IMR-90 (cell line): ENCODE data around the gene IL11. TPM values are rescaled to one million over a fixed set of nuclear protein-coding genes. Genes with fewer than 3 reads are reported as not detected.

Experiments
- ATAC-seq: fragments of 200-7000 bp; cut with Tn5 transposase; 2 replicates; pipeline ENCODE4 v1.9.1; 2020; ENCODE audit warnings: low read depth, mild to moderate bottlenecking, moderate library complexity
- BruUV-seq: library from RNA; stranded (reverse); fragments of 400-500 nt; replicated peaks from 2 replicates; lab custom pipeline; 2021; lab: Mats Ljungman, UMichigan
- CTCF ChIA-PET: fragments of 300-600 bp; formaldehyde crosslinking; extraction: SDS; loops from one replicate; lab custom pipeline; 2021; ENCODE audit warnings: antibody characterized with exemption; lab: Yijun Ruan, JAX
- POLR2A ChIA-PET: fragments of 300-600 bp; sonication (Branson Sonifier 250); formaldehyde crosslinking; loops from one replicate; lab custom pipeline; 2022; ENCODE audit warnings: antibody characterized with exemption; ENCODE audit not compliant: unreplicated experiment; lab: Charles Lee
- DNase-seq: peaks from one replicate; pipeline ENCODE4 v3.0.0; 2013
- H2AFZ ChIP-seq: replicated peaks from 2 replicates; pipeline ENCODE3; 2013; ENCODE audit warnings: low read length, mild to moderate bottlenecking; ENCODE audit not compliant: poor library complexity
- H2AK5ac ChIP-seq: 2 replicates; pipeline ENCODE4 v1.6.1; 2013; ENCODE audit warnings: low read depth, low read length, inconsistent platforms
- H2AK9ac ChIP-seq: replicated peaks from 2 replicates; pipeline ENCODE3; 2013; ENCODE audit warnings: mild to moderate bottlenecking, low read depth, low read length, moderate library complexity; ENCODE audit not compliant: poor library complexity
- H2BK120ac ChIP-seq: 2 replicates; pipeline ENCODE4 v1.6.1; 2013; ENCODE audit warnings: low read depth, low read length, inconsistent platforms
- H2BK15ac ChIP-seq: 3 replicates; pipeline ENCODE4 v1.6.1; 2013; ENCODE audit warnings: low read depth, low read length, inconsistent platforms
- H2BK20ac ChIP-seq: 2 replicates; pipeline ENCODE4 v1.6.1; 2013; ENCODE audit warnings: low read depth, mild to moderate bottlenecking, inconsistent platforms, low read length, moderate library complexity
- H2BK5ac ChIP-seq: 2 replicates; pipeline ENCODE4 v1.6.1; 2013; ENCODE audit warnings: mild to moderate bottlenecking, low read depth, low read length, inconsistent platforms; ENCODE audit not compliant: poor library complexity, severe bottlenecking
- H3K14ac ChIP-seq: replicated peaks from 2 replicates; pipeline ENCODE4 v1.6.1; 2013; ENCODE audit warnings: low read depth, low read length, inconsistent platforms
- H3K18ac ChIP-seq: 2 replicates; pipeline ENCODE4 v1.6.1; 2013; ENCODE audit warnings: low read depth, low read length, control low read depth
- H3K23ac ChIP-seq: 2 replicates; pipeline ENCODE4 v1.6.1; 2013; ENCODE audit warnings: low read depth, low read length, inconsistent platforms
- H3K27ac ChIP-seq: 2 replicates; pipeline ENCODE4 v1.5.1; 2013; ENCODE audit warnings: mild to moderate bottlenecking, control low read depth, low read length; ENCODE audit not compliant: insufficient read depth
- H3K27me3 ChIP-seq: 2 replicates; pipeline ENCODE4 v1.6.1; 2013; ENCODE audit warnings: low read length; ENCODE audit not compliant: control insufficient read depth, insufficient read depth
- H3K36me3 ChIP-seq: 2 replicates; pipeline ENCODE4 v1.6.1; 2013; ENCODE audit warnings: low read length, mixed read lengths; ENCODE audit not compliant: control insufficient read depth, insufficient read depth
- H3K4ac ChIP-seq: 2 replicates; pipeline ENCODE4 v1.6.1; 2013; ENCODE audit warnings: low read depth, low read length, inconsistent platforms
- H3K4me1 ChIP-seq: 2 replicates; pipeline ENCODE4 v1.6.1; 2013; ENCODE audit warnings: low read length, mixed read lengths; ENCODE audit not compliant: control insufficient read depth, insufficient read depth
- H3K4me2 ChIP-seq: 2 replicates; pipeline ENCODE4 v1.6.1; 2013; ENCODE audit warnings: low read depth, mild to moderate bottlenecking, control low read depth, low read length, moderate library complexity
- H3K4me3 ChIP-seq: 2 replicates; pipeline ENCODE4 v1.5.1; 2013; ENCODE audit warnings: low read depth, mild to moderate bottlenecking, control low read depth, low read length, moderate library complexity; ENCODE audit not compliant: insufficient read depth
- H3K56ac ChIP-seq: 2 replicates; pipeline ENCODE4 v1.6.1; 2013; ENCODE audit warnings: low read length, inconsistent platforms; ENCODE audit not compliant: insufficient read depth; ENCODE audit errors: extremely low read depth
- H3K79me1 ChIP-seq, 2 experiments: 2 replicates each; pipeline ENCODE4 v1.6.1; 2013; ENCODE audit warnings: low read length in 2 of 2, inconsistent platforms in 1 of 2, low read depth in 1 of 2
- H3K9ac ChIP-seq: 2 replicates; pipeline ENCODE4 v1.6.1; 2013; ENCODE audit warnings: low read depth, low read length, control low read depth
- H3K9me1 ChIP-seq: 2 replicates; pipeline ENCODE4 v1.6.1; 2013; ENCODE audit warnings: low read length, inconsistent platforms; ENCODE audit not compliant: insufficient read depth
- H3K9me3 ChIP-seq: 2 replicates; pipeline ENCODE4 v1.6.1; 2013; ENCODE audit warnings: low read length; ENCODE audit not compliant: control insufficient read depth, insufficient read depth
- H4K20me1 ChIP-seq: 2 replicates; pipeline ENCODE4 v1.6.1; 2013; ENCODE audit warnings: low read length, inconsistent platforms; ENCODE audit not compliant: insufficient read depth
- H4K5ac ChIP-seq: 2 replicates; pipeline ENCODE4 v1.6.1; 2013; ENCODE audit warnings: mild to moderate bottlenecking, low read depth, low read length, control low read depth
- H4K8ac ChIP-seq, 2 experiments: 2 replicates each; pipeline ENCODE4 v1.6.1; 2013; ENCODE audit warnings: low read depth in 2 of 2, low read length in 2 of 2, control low read depth in 1 of 2, inconsistent platforms in 1 of 2
- H4K91ac ChIP-seq: 2 replicates; pipeline ENCODE4 v1.6.1; 2013; ENCODE audit warnings: low read depth, low read length, inconsistent platforms; ENCODE audit not compliant: insufficient read depth
- CEBPB ChIP-seq: IDR thresholded peaks from 2 replicates; pipeline ENCODE4 v1.6.1; 2012; ENCODE audit warnings: low read depth, low read length, improper control_type of control experiment
- POLR2A ChIP-seq: IDR thresholded peaks from 2 replicates; pipeline ENCODE4 v1.6.1; 2012; ENCODE audit warnings: mild to moderate bottlenecking, low read depth, low read length
- RCOR1 ChIP-seq: IDR thresholded peaks from 2 replicates; pipeline ENCODE4 v1.6.1; 2012; ENCODE audit warnings: mild to moderate bottlenecking, low read length, improper control_type of control experiment; ENCODE audit not compliant: insufficient replicate concordance
- WGBS, 2 experiments: methylation state at CpG; one replicate each; pipeline versions ENCODE4 v1.1.5 to v1.1.7; 2013; ENCODE audit warnings: missing lambda C conversion rate in 2 of 2; ENCODE audit not compliant: insufficient read length in 1 of 2; ENCODE audit errors: extremely low coverage in 2 of 2; 5-methylcytosine and 5-hydroxymethylcytosine counted together
- dilution Hi-C: fragments of 300-500 bp; cut with HindIII; formaldehyde crosslinking; loops from one replicate; pipeline ENCODE4 v1.14.3; 2018; ENCODE audit warnings: low sequenced_read_pairs; ENCODE audit not compliant: unreplicated experiment
- in situ Hi-C: fragments of 300-500 bp; cut with MboI; formaldehyde crosslinking; loops from 3 replicates; pipeline ENCODE4 v1.14.3; 2019; ENCODE audit warnings: low sequenced_read_pairs, inconsistent platforms, mixed read lengths
- intact Hi-C: fragments of 100-400 bp; cut with micrococcal nuclease; formaldehyde crosslinking; loops from 2 replicates; pipeline ENCODE4 v1.10.0; 2022
- polyA plus RNA-seq, 3 experiments: library from polyadenylated mRNA; depleted of rRNA; stranded (reverse); fragments of >200 nt; gene quantifications; 2 replicates each; pipeline ENCODE4 v1.2.3, GENCODE V29; 2012; ENCODE audit warnings: low replicate concordance in 1 of 3
- total RNA-seq: library from RNA; depleted of rRNA; stranded (reverse); fragments of >200 nt; gene quantifications from 2 replicates; pipeline ENCODE4 v1.2.3, GENCODE V29; 2012

IL11 gene
- total and polyA plus RNA-seq, 2 of the 4 experiments (the other 2 are of a cell fraction), result 14.3 to 33.6 TPM

DNA sequence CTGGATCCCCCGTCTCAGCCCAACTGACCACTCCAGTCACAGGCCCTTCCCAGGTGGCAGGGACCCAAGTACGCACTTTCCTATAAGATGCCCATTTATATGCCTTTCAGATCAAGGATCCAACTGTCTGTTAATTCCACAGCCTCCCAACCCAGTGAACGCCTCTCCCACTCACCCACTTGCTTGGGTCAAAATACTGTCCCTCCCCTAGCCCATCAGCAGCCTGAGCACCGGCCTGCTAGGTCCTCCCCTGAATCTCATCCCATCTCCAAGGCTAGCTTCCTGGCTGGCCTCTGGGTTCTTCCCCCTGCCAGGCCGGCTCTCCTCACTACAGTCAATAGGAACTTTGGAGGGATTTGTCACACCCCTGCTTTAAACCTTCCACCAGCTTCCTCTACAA, 35.4 kb upstream of the IL11 start:
- ATAC-seq (no peak), DNase-seq (no peak)
- Histone ChIP-seq H3K9me3 (no peaks in the 10 kb centered on the region), H4K91ac (no peak overlapping the region), H3K36me3 (peaks cover 39% of the 10 kb centered on the region), H2BK20ac (no peak overlapping the region), H3K23ac (peak overlapping the region; percentile 96; the same call in 1 of the 2 replicates), H2AFZ (no peak overlapping the region), H2BK5ac (no peak overlapping the region), H3K56ac (no peak overlapping the region), H3K4me3 (peak overlapping the region; percentile 64; the same call in 1 of the 2 replicates), H4K8ac (no peak overlapping the region), H3K9me1 (peaks cover 19% of the 10 kb centered on the region), H3K4me2 (peak overlapping the region; percentile 98), H3K4ac (no peak overlapping the region; the same call in 1 of the 2 replicates), H3K18ac (no peak overlapping the region), H2BK120ac (no peak overlapping the region), H3K4me1 (peaks cover 17% of the 10 kb centered on the region), H4K5ac (no peak overlapping the region), H2BK15ac (no peak overlapping the region), H3K79me1 (peaks cover 7 to 50% of the 10 kb centered on the region in 2 experiments), H3K14ac (0 out of 2 replicates have a peak overlapping the region, but pooled peaks have one; percentile 40), H4K20me1 (peaks cover 55% of the 10 kb centered on the region), H2AK5ac (no peak overlapping the region), H3K27me3 (no peaks in the 10 kb centered on the region), H3K27ac (no peak overlapping the region), H3K9ac (peak overlapping the region; percentile 76), H2AK9ac (no peak overlapping the region)
- ChIA-PET POLR2A (interaction anchor here (1.0 kb wide), 1 partner anchor 104 kb away, joined by 4 read pairs; no protein-coding TSS in a partner anchor), CTCF (no interaction called here)
- in situ Hi-C loops (no loop called here), dilution Hi-C loops (no loop called here), intact Hi-C loops (loop anchor here (5.0 kb wide), 1 partner anchor 97 kb away; no protein-coding TSS in a partner anchor)
- no TSS peak for BruUV-seq
- TF ChIP-seq RCOR1 (no peak), CEBPB (no peak), POLR2A (0 out of 2 replicates have a peak, but pooled peaks have one; percentile 7)
- WGBS, 2 experiments, result 87% methylated on average over 5 of the region's 5 CpGs; no CpG with 5 or more reads in 1 of the 2 experiments
